Gastroesophageal sphincter (tissue), 3 donors: Measurements from ENCODE around the gene SETBP1.

ENCODE experiments used
- CTCF ChIP-seq, 4 experiments: fragments of 200-600 bp in 2 of 4; fragments of 450-650 bp in 2 of 4; sonication (generic) in 1 of 4; IDR thresholded peaks; one replicate each; pipeline ENCODE4 v1.5.1; 2017 to 2019; ENCODE audit warnings: antibody characterized with exemption in 4 of 4, mild to moderate bottlenecking in 2 of 4, moderate library complexity in 2 of 4
- EP300 ChIP-seq: sonication (generic); formaldehyde crosslinking; IDR thresholded peaks from one replicate; pipeline ENCODE4 v1.6.1; 2017; ENCODE audit warnings: antibody characterized with exemption, mild to moderate bottlenecking
- POLR2A ChIP-seq, 2 donors: fragments of 450-650 bp; IDR thresholded peaks; one replicate each; pipeline ENCODE4 v1.6.1; 2017; ENCODE audit warnings: antibody characterized with exemption in 2 of 2, mild to moderate bottlenecking in 2 of 2, moderate library complexity in 1 of 2

- TF ChIP-seq CTCF (IDR thresholded peaks at IDR 0.05) = no peak
- TF ChIP-seq EP300 = no peak
- no peak for TF ChIP-seq POLR2A (IDR thresholded peaks at IDR 0.05)
These were observed 428.6 kb downstream of the SETBP1 start for GRCh38 chr18:45109271-45109670.
